Measurements from ENCODE around the gene IL1R1.
"Not testable (repeated sequence)": the region's sequence is repeated elsewhere in the genome, so short reads cannot be mapped to it uniquely, and the experiment has no call there.

Gene IL1R1

GRCh38 chr2:102111823-102112222 is 30.7 kb upstream of the IL1R1 start:
- DNase-seq, result no peak

DNA sequence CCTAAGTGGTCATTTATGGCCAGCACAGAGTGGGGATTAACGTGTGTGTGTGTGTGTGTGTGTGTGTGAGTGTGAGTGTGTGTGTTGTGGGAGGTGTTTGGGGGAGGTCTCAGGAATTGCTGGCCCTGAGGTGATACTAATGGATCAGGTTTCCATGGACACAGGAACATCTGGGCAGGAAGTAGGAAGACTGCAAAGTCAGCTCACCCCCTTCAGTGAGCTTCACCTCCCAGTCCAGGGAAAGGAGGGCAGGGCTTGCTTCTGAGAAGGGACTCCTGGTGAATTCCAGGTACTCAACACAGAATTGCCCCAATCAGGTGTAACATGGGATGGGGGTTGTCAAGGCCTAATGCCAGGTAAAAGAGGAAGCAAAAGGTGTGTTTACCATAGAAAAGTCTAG is 30.3 kb upstream of the IL1R1 start:
- DNase-seq, result no peak

DNA sequence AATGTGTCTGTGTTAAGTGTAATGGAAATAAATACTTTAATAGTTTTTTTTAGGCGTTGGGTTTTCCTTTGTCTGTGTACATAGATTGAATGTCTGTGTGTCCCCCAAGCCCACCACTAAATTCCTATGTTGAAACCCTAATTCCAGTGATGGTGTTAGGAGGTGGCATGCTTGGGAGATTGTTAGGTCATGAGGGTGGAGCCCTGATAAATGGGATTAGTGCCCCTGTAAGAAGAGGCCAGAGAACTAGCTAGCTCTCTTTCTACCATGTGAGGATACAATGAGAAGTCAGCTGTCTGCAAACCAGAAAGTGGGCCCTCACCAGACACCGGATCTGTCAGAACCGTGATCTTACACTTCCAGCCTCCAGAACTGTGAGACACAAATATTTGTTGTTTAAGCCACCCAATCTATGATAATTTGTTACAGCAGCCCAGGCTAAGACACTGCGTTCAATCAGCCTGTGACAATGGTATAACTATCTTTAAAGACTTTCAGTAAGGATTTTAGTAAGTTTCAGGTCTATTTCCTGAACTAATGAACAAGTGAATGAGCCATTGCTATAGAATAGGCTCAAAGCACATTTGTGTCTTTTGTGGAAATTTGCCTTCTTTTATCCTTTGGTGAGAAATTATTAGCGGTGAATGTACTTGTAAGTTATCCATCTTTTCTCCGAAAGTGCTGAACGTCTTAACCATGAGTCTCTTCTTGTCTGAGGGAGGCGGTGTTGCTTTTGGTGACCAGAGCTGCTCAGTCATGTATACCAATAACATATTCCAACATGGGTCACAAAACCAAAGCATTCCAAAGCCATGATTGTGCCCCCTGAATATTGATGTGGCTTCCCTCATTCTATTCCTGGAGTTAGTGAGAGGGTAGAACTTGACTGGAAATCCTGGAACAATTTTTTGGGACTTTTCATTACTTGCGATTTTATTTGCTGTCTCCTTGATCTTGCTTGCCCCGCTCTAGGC is 29.6 kb upstream of the IL1R1 start:
- DNase-seq, result no peak

DNA sequence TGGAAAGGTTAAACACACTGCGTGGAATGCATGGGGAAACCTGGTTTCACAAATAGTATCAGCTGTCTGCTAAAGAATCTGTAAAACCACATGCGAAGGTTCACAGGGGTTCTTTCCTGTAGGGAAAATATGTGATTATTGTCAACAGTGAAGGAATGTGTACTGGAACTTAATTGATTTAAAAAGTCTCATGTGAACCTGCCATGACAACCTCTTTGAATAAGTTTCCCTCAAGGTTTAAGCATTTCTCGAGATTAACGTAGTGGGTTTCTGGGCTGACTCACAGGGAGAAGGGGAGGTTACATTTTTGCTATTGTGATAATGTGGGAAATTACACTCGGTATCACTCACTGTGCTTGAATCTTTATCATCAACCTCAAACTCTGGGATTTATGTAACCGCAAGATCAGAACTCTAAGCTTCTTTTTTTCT is 28.2 kb upstream of the IL1R1 start:
- DNase-seq, result no peak

DNA sequence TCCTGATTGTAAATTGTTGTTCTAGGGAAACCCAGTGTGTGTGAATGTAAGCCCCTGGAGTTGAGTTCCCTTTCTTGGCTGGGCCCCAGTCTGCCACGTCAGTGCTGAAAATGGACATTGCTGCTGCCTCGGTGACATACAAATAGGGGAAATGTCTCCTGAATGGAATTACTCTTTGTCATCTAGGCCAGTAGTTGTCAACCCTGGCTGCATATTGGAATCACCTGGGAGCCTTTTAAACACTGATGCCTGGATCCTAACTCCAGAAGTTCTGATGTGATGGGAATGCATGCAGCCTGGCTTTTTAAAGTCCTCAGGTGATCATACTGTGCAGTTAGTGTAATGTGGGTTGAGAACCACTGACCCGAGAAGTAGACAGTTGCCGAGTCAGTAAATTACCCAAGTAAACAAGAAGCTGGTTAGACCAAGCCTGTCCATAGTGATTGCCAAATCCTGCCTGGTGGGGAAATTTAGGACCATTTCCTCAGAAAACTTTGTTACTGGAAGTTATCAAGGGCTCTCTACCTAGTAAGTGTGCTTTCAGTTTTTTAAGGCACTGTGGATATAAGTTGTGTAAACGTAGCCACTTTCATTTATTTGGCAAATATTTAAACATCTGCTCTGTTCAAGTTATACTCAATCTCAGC is 27.6 kb upstream of the IL1R1 start:
- no peak for DNase-seq

DNA sequence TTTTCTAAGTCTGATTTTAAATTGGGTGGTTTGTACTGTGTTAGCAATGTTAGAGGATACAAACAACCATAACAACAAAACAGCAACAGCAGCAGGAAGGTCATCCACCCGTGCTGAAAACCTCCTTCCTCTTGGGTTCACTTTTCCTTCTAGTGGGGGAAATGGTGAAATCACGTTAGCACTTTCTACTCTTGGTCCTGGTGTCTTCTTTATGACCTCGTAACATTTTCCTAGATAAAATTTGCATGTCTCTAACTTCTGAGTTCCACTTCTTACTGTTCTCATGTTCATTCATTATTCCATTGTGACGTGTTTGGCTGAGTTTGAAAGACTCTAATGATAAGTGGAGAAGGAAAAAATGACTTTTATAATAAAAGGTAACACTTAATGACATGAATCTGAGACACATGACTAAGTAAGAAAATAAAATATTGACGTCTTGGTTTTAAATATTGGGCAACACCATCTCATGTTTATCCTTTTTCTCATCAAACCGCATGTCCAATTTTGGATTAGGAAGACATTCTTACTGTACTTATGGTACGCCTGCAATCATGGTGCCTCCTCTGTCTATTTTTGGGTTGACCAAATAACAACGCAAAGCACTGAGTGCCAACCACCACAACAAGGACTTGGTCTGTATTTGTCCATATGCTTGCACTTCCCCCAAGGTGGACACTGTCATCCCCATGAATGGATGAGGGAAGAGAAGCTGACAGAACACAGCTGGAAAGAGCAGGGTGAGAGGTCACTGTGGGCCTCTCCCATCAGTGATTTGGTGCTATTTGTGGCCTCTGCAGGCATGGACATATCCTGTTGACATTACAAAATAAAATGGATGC is 25.7 kb upstream of the IL1R1 start:
- DNase-seq, result no peak

DNA sequence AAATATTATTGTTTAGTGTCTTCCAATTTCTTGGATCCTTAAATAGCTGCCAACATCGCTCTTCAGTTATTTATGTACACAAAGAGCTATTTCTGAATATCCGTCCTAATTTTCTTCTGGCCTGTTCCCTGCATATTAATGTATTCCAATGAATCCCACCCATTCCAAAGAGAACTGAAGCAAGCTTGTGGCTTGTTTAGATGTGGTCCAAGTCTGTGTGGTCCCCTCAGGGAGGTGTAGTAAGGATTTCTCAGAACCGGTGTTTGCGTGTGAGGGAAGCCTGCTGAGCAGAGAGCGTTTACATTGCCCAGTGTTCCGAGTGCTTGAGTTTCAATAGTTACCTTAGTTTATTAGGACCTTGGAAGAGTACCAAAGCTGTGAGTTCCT is 25.1 kb upstream of the IL1R1 start:
- no peak for DNase-seq

DNA sequence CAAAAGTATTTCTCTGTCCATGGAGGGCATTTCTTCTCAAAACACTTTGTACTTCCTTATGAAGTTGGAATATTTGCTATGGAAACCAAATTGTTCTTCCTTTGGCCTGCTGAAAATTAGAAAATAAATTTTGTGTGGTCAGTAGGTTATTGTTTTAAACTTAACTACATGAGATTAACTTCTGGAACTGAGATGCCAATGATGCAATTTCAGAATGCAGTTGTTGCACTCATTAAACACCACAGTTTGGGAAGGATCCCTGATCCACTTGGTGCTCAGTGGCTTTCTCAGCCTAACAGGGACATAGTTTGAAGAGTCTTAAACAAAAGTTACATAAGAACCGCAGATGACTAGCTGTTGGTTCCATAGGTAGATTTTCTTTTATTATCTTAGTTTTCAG is 23.3 kb upstream of the IL1R1 start:
- no peak for DNase-seq

DNA sequence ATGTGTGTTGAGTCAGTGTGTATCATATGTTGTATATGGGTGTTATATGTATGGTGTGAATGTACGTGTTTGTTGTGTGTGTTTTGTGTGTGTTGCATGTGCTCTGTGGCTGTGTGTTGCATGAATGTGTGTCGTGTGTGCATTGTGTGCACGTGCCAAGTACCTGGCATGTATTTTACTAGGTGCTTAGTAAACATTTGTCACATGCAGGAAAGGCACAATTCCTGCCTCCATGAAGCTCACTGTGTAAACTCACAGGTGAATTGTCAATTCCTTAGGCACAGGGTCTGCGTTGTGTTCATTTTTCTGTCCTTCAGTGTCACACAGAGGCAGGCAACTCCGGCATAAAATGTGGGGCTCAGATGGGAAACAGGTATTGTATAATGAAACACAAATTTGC is 22.3 kb upstream of the IL1R1 start:
- no peak for DNase-seq

GRCh38 chr2:102120701-102121159 is 21.8 kb upstream of the IL1R1 start:
- no peak for DNase-seq

DNA sequence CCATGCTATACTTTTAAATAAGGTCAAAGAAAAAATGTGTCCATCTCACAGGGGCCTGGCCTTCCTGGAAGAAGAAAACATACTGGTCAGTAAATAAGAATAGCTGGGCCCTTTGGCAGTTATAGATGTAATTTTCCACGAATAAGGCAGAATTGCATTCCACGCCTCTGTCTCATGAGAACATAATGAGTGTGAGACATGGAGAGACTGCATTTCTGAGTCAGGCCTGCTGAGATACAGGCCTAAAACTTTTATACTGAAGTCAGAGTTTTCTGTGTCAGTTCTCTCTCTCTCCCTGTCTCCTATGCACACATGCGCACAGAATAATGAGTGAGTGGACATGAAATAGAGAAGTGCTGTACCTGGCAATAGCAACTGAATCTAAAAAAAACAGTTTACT is 20.4 kb upstream of the IL1R1 start:
- no peak for DNase-seq

DNA sequence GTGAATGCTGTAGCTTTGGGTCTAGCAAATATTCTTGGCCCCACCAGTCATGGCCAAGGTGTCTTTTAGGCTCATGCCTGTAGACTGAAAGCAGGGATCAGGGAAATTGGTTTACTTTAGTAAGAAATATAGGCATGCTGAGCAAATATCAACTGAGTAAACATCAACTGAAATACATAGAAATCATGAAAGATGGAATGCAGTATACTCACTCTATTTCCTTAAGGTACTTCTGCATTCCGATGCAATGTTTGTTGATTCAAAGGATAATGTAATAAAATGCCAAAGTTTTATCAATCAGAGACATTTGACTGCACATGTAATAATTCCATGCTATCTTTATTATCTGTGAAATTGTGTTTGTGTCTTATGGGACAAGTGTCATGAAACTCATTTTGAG is 19.6 kb upstream of the IL1R1 start:
- no peak for DNase-seq

- DNase-seq, result not testable (repeated sequence)
Measured at GRCh38 chr2:102124421-102124820, 18.1 kb upstream of the IL1R1 start.

DNA sequence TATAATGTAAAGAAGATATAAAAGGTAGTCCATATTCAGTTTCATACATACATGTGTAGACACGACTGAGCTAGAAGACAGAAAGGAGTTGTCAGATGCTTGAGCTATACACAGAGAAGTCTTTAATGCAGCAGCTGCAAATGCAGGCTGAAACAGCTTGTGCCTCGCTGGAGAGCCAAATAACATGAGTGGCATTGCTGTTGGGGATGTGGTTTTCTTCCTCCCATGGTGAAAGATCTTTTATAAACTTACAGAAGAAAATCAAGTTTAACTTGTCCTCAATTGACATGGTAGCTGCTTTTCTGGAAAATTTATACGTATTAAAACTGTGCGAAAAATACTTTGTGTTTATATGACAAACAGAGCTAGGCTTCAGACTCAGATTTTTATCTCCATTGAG is 16.4 kb upstream of the IL1R1 start:
- DNase-seq, result no peak

DNA sequence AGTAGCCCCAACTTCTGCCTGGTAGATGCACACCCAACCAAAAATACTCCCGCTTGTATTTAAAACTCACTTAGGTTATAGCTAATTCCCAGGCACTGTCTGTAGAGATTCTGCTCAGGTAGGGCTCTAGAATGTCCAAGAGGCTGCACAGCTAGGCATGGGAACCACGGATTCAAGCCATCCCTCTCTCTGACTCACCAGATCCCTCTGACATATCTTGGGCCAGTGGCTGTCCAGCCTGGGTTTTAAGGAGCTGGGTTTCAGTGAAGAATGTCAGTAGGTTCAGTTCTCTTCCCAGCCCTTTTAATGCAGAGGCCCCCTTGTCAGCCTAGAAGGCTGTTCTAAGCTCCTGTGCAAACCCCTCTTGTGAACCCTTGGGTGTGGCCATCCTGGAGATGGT is 15.9 kb upstream of the IL1R1 start:
- DNase-seq, result no peak

- DNase-seq, result no peak
Measured at GRCh38 chr2:102129082-102129481, 13.5 kb upstream of the IL1R1 start.

DNA sequence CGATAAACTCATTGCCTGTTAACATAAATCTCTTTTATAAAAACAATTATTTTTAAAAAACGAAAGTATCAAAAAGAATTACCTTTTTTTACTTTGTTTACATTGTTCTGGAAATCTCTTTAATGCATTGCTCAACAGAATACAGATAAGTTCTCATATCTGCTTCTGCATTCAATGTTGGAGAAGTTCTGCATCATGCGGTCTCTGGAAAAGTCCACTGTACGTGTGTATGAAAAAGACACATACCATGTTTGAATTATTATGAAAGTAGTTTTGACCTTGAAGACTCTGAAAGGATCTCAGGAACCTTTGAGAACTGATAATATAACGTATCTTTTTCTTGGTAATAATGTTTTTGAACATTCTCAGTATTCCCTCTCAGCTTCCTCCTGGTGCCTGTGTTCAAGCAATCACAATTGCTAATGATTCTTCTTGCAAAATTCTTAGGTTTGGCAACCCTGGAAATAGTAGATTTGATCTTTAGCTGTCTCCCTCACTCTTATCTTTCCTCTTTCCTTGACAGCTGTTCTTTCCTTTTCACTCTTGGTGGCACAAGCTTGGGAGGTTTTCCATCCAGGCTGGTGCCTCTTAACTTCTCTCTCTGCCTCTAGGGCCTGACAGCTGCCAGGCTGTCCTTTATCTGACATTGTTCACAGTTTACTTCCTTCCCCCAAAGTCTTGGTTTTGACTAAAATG is 12.4 kb upstream of the IL1R1 start:
- no peak for DNase-seq

GRCh38 chr2:102130647-102130991 is 11.9 kb upstream of the IL1R1 start:
- DNase-seq, result no peak

GRCh38 chr2:102131564-102131963 is 11.0 kb upstream of the IL1R1 start:
- DNase-seq, result no peak

DNA sequence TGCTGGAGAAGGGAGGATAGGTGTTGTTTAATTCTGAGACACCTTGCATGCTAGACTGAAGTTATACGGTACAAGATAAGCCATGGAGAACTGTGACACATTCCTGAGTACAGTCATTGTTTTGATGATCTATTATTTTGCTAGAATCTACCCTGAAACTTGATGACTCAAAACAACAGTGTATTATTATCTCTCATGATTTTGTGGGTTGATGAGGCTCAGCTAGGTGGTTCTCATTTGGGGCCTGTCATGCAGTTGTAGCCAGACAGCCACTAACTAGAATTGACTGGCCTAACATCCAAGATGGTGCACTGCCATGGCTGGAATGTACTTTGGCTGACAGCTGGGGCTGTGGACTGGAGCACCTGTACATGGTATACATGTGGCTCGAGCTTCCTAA is 5.4 kb upstream of the IL1R1 start:
- no peak for DNase-seq

GRCh38 chr2:102138331-102138730 is 4.2 kb upstream of the IL1R1 start:
- no peak for DNase-seq

GRCh38 chr2:102139851-102140250 is 2.7 kb upstream of the IL1R1 start:
- no peak for DNase-seq

GRCh38 chr2:102140377-102140776 is 2.2 kb upstream of the IL1R1 start:
- DNase-seq, result no peak
